HG03520 (cell line): ENCODE results near the gene CACNA1B.
"Not testable (repeated sequence)": the region's sequence is repeated elsewhere in the genome, so short reads cannot be mapped to it uniquely, and the experiment has no call there.

Source experiments
- ATAC-seq: cut with Tn5 transposase; IDR thresholded peaks from one replicate; pipeline ENCODE4 v1.9.1; 2021; ENCODE audit warnings: mild to moderate bottlenecking, moderate library complexity; ENCODE audit not compliant: unreplicated experiment

CACNA1B gene

DNA sequence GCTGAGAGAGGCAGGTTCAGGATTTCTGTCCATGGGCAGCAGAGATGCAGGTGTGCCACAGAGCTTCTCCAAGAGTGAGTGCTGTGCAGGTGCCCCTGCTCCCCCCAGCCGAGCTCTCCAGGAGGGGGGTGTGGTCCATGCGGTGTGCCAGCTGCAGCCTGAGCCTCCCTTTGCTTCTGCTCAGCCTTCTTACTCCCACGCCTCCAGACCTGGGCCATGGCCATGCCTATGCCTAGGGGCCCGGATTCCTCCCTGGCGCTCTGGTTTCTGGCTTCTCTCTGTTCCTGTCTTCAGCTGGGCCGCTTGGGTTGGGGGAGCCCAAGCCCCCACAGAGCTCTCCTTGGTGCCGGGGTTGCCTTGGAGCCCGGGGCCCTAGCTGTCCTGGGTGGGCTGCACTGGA lies 133.3 kb downstream of the CACNA1B start:
- ATAC-seq: no peak

- no peak for ATAC-seq
Measured at GRCh38 chr9:138011951-138012500, 134.4 kb downstream of the CACNA1B start.

- no peak for ATAC-seq
Measured at GRCh38 chr9:138013273-138013672, 135.7 kb downstream of the CACNA1B start.

- no peak for ATAC-seq
Measured at GRCh38 chr9:138013836-138014562, 136.4 kb downstream of the CACNA1B start.

DNA sequence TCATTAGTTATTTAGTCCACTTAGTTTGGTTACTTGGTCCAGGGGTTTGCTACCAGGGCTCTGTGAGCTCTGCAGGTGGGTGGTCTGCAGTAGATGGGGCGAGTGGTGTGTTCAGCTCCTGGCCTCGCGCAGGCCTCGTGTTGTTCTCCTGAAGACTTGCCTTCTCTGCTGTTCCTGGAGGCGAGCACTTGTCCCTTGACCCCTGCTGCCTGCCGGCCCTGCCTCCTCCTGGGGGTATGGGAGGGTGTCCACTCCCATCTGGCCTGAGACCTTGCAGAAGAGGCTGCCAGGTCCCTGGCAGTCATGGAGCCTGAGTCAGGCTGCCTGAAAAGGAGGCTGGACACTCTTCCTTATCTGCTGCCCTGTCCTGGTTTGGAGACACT lies 137.0 kb downstream of the CACNA1B start:
- no peak for ATAC-seq

- ATAC-seq: no peak
Measured at GRCh38 chr9:138015021-138015829, 137.6 kb downstream of the CACNA1B start.

DNA sequence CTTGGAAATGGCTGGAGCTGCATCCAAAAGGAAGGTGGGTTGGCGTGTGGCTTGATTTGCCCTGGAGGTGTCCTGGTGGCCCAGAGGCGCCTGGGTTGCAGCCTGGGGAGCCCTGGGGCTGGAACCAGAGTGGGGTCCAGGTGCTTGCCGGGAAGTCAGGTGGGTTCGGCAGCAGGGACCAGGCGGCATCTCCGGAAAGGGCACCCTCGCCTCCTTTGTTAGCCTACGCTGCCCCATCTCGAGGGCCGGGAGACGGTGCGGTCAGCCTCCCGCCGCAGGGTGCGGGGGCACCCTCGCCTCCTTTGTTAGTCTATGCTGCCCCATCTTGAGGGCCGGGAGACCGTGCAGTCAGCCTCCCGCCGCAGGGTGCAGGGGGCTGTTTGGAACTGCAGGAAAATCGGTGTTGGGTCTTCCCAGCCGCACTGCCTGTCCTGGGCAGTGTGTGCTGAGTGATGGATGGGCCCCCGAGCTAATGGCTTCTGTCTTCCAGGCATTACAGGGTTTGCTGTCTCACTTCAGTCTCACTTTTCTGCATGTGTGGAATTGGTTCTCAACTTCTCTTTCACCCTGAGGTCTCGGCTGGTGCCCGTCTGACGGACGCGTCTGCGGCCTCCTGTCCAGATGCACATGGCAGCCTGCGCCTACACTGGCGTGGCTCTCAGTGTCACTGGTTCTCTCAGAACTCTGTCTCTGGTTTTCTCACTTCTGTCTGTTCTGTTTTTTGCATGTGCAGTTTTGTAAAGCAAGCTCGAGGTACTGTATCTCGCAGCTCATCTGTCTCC lies 139.0 kb downstream of the CACNA1B start:
- ATAC-seq: no peak

DNA sequence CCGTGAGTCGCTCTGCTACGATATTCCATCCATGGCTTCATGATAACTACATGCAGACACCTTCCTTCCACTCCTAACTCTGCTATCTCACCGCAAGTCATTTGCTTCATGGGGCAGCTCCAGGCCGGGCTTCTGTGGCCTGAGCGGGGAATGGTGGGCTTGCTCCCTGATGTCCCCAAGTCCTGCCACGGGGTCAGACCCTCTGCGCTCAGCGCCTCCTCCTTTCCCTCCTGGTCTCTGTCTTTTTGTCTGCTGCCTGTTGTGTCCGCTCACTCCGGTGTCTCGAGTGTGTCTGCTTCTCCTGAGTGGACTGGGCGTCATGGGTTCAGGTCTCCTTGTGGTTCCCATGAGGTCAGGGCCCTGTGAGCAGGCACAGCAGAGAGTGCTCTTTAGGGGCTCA lies 139.6 kb downstream of the CACNA1B start:
- no peak for ATAC-seq

GRCh38 chr9:138019514-138019913 lies 141.9 kb downstream of the CACNA1B start:
- not testable (repeated sequence) for ATAC-seq

GRCh38 chr9:138020120-138020794 lies 142.7 kb downstream of the CACNA1B start:
- ATAC-seq: no peak

DNA sequence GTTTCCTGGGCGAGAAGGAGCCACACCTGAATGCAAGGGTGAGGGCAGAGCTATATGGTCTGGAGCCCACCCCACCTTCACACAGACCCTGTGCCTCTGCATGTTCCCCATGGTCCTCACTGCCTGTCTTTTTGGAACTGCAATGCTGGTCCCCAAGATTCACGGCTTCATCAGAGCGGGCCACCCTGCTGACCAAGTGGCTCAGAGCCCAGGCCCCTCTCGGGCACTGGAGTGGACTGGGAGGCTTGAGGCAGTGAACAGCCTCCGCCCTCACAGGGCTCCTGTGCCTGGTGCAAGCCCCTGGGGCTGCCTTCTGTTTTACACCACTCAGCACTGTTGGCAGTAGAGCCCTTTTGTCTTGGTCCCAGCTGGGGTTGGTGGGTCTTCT lies 143.2 kb downstream of the CACNA1B start:
- ATAC-seq: no peak

- ATAC-seq: no peak
Measured at GRCh38 chr9:138021251-138022056, 143.9 kb downstream of the CACNA1B start.

DNA sequence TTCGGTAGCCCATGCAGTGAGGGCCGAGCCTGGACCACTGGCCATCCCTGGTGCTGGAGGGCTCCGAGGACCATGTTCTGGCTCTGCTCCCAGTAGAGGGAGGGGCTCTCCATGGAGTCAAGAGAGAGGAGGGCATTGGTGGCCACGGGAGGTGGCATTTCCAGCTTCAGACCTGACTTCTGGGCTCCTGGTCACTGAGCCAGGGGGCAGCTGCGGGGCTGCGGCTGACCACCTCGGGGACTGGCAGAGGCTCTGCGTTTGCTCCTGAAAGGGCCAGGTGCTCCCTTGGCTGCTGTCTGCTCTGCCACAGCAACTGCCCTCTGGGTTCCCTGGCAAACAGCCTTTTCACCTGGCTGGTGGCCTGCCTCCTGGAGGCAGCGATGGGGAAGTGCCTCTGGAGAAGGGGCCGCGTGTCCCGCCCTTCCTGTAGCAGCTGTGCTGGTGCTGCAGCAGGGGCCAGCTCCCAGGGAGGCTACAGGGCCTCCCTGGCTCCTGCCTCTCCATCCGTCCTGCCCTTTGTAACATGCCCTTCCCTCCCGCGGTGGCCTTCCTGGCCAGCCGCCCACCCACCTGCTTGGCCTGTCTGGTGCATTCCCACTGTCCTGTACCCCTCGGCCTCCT lies 144.6 kb downstream of the CACNA1B start:
- no peak for ATAC-seq

- ATAC-seq: no peak
Measured at GRCh38 chr9:138022756-138023393, 145.3 kb downstream of the CACNA1B start.

DNA sequence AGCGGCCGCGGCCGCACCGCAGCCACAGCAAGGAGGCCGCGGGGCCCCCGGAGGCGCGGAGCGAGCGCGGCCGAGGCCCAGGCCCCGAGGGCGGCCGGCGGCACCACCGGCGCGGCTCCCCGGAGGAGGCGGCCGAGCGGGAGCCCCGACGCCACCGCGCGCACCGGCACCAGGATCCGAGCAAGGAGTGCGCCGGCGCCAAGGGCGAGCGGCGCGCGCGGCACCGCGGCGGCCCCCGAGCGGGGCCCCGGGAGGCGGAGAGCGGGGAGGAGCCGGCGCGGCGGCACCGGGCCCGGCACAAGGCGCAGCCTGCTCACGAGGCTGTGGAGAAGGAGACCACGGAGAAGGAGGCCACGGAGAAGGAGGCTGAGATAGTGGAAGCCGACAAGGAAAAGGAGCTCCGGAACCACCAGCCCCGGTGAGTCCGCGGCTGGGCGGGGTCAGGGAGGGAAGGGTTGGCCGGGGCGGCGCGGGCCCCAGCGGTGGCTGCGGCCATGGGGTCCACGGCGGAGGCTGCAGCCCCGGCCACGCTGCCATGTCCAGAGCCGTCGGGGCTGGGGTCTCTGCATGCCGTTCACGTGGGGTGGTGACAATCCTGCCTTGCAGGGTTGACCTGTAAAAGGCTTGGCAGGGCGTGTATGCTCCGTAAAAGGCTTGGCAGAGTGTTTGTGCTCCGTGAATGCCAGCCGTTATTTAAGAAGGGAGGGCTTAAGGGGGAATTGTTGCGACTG lies 146.0 kb downstream of the CACNA1B start:
- no peak for ATAC-seq

DNA sequence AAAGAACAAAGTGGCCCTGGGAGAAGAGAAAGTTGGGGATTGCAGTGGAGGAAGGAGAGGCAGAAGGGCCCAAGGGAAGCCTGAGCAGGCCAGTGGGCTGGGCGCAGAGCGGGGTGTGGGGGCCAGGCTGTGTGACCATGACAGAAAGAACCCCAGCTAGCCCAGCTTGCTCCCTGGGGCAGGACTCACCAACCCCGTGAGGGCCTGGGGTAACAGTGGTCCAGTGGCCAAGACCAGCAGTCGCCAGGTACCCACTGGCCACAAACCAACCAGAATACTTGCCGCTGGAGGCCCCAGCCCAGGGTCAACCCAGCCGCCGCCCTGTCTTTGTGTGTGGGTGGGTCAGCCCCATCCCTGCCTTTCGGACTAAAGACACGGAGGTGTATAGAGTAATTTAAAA lies 146.5 kb downstream of the CACNA1B start:
- ATAC-seq: no peak

DNA sequence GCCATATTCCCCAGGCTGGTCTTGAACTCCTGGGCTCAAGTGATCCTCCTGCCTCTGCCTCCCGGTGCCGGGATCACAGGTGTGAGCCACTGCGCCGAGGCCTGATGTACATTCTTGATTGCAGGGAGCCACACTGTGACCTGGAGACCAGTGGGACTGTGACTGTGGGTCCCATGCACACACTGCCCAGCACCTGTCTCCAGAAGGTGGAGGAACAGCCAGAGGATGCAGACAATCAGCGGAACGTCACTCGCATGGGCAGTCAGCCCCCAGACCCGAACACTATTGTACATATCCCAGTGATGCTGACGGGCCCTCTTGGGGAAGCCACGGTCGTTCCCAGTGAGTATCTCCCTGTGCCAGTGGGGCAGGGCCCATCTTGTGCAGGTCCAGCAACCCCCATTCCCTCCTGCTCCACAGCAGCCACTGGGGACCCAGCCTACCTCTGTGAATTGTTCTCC lies 147.3 kb downstream of the CACNA1B start:
- no peak for ATAC-seq

GRCh38 chr9:138025417-138025816 lies 147.8 kb downstream of the CACNA1B start:
- no peak for ATAC-seq
